GM19468 (cell line): ENCODE measurements around the gene GRHL3.
A peak's percentile ranks its signal among the peaks of the same experiment; 100 is the strongest.

Experiments
- ATAC-seq: cut with Tn5 transposase; IDR thresholded peaks from one replicate; pipeline ENCODE4 v1.9.1; 2021; ENCODE audit warnings: mild to moderate bottlenecking, moderate library complexity, moderate number of reproducible peaks; ENCODE audit not compliant: unreplicated experiment; ENCODE audit errors: extremely low read depth

GRHL3 gene

DNA sequence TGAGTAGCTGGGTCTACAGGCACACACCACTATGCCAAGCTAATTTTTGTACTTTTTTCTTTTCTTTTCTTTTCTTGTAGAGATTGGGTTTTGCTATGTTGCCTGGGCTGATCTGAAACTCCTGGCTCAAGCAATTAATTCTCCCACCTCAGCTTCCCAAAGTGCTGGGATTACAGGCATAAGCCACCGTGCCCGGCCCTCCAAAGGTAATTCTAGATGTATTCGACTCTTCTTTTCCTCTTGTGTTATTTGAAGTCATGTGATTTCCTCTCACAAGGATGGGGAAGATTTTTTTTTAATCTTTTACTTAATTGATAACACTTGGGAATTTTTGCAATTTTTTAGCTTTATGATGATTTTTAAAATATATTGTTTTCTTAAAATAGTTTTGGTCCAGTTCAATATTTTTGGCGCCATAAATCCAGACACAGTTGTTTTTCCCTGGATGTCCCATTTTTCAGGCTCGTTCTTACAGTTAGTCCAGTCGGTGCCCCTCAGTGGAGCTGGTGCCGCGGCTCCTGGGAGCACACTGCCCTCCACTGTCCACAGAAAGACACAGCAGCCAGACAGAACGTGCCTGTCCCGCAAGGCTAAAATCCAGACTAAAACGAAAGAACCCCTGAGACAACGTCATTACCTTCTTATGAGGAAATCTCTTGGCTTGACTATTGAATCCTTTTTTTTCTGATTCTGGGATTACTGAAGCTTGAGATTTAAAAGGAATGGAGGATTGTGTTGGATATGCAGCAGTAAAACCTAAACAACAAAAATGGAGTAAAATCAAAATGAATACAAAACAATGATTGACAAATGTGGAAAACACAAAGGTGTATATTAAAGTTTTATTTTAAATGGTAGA, 72.0 kb downstream of the GRHL3 start:
- ATAC-seq: peak; percentile 24

DNA sequence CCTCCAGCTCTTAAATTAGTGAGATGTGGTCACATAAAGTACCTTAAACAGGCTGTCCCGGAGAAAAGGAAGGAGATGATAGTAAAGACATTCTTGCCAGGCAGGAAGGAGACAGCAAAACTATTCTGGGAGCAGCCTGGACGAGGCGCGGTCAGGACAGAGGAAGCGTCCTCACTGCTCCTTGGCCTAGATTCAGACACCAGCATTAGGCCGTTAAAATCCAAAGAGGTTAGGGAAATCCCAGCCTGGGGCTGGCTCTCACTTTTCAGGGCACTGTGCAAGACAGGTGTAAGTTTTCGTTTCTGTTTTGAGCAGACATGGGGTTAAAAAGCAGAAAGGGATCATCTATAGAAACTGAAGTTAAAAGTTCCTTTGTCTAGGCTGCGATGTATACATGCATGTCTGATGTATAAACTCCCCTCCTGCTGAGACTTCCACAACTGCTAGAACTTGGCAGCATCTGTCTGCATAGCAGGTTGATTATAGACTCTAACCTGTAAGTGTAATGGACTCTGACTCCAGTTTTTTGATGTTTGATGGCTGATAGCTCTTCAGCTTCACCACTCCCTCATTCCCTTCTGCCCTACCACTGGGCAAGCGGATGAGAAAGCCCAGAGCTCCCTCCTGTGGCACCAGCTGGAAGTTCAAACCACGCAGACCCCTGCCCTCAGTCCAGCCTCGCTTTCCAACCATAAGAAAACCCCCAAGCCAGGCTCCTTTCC, 72.9 kb downstream of the GRHL3 start:
- ATAC-seq: peak; percentile 53

DNA sequence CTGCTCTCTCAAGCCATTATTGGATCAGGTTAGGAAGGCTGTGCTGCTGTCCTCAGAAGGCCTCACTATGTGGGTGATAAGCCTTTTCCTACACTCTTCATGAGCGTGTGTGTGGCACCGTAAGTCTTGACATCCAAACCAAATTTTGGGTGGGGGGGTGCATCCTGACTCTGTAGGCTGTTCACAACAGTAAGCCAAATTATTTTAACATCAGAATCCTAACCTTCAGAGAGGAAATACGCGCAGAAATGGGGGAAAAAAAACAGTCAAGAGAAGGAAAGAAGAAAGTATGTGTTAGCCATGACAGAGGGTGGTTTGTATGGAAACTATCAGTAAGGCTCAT, 73.4 kb downstream of the GRHL3 start:
- no peak for ATAC-seq

DNA sequence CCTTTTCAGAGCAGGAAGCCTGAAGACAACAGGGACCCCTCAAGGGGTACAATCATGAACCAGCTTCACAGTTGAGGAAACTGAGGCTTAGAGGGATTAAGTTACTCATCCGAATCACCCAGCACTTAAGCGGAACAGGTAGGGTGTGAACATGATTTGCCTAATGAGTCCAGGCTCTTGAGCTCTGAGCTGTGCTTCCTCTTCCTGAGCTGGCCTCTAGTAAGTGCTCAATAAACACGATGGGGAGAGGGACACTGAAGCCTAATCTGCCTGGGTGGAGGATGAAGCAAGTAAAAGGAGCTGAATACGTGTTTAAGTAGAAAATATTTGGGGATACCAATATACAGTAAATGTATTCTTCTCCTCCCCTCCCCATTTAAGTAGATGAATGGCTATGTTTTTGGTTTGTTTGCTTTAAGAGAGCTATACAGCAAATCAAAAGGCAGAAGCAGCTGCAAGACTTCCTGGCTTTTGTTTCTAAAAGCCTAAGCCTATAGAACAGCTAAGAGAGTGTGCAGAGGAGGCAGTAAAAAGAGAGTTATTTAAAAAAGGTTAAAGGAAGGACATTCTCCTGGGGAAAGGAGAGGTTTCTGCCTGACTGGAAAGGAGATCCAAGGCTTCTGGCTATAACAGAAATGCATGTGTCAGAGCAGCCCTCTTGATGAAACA, 74.0 kb downstream of the GRHL3 start:
- ATAC-seq: no peak

DNA sequence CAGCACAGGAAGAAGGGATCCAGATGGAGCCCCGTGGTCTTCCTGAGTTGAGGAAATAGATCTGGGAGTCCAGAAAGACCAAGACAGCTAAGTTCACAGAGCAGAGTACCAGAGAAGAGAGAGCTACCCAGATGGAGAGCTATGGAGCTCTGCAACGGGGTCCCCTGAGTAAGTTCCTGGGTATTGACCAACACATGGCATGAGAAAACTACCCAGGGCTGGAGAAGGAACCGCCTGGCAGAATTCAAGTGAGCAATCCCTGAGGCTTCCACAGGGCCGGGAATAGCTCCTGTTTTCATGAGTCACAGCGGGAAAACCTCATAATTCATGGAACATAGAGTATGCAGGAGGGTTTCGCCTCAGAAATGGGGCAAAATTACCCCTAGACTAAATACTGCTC, 74.7 kb downstream of the GRHL3 start:
- no peak for ATAC-seq

DNA sequence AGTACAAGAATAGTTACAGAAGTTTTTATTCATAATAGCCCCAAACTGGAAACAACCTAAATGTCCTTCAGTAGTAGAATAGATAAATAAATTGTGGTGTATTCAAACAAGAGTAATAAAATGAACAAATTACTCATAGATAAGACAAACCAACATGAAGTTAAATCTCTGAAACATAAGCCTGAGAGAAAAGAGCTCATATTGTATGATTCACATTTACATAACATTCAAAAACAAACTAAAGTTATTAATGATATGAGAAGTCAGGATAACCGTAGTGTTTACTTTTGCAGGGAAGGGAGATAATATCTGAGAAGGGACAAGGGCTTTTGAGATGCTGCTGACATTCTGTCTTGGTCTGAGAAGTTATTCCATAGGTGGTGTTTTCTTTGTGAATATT, 80.9 kb downstream of the GRHL3 start:
- no peak for ATAC-seq

DNA sequence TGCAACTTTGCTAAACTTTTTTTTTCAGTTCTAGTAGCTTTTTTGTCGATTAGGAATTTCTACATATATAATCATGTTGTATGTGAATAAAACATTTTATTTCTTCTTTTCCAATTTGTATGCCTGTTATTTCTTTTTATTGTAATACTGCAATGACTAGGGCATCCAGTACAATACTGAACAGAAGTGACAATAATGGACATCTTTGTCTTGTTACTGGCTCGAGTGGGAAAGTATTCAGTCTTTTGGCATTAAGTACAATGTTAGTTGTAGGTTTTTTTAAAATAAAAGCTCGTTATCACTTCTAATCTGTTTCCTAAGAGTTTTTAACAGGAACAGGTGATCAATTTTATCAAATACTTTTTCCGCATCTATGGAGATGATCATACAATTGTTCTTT, 84.6 kb downstream of the GRHL3 start:
- no peak for ATAC-seq
